HL-60/S4 (cell line): ENCODE measurements around the gene EEA1.

Source experiments
- in situ Hi-C: fragments of 300-500 bp; cut with MboI; formaldehyde crosslinking; loops from 2 replicates; pipeline ENCODE4 v1.14.3; 2022; ENCODE audit warnings: low sequenced_read_pairs

EEA1 gene

GRCh38 chr12:92939116-92939515, 10.0 kb upstream of the EEA1 start:
- in situ Hi-C loops = no loop called here

GRCh38 chr12:92938638-92939037, 9.5 kb upstream of the EEA1 start:
- in situ Hi-C loops = no loop called here

GRCh38 chr12:92938018-92938417, 8.9 kb upstream of the EEA1 start:
- in situ Hi-C loops = no loop called here

- in situ Hi-C loops = no loop called here
Observed at GRCh38 chr12:92933606-92934005, 4.5 kb upstream of the EEA1 start.

DNA sequence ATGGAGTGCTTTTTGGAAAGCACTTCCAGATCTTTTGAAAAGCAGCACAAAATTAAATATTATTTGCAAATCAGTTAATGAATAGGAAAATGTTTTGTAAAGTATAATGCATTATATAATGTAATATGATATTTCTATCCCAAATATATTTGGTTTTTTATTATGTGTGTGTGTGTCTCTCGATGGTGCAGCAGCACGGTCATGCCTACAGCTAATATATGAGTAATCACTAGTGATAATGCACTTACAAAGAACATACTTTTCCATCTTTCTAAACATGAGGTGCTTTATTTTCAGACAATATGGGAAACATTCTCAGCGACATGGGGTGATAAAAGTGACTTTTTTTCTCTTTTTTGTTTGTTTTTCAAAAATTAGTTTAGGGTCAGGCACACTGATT, 1.3 kb upstream of the EEA1 start:
- in situ Hi-C loops = no loop called here

- in situ Hi-C loops = no loop called here
Observed at GRCh38 chr12:92929983-92930382, 888 bp upstream of the EEA1 start.

GRCh38 chr12:92928421-92928961, 604 bp downstream of the EEA1 start:
- in situ Hi-C loops = no loop called here

DNA sequence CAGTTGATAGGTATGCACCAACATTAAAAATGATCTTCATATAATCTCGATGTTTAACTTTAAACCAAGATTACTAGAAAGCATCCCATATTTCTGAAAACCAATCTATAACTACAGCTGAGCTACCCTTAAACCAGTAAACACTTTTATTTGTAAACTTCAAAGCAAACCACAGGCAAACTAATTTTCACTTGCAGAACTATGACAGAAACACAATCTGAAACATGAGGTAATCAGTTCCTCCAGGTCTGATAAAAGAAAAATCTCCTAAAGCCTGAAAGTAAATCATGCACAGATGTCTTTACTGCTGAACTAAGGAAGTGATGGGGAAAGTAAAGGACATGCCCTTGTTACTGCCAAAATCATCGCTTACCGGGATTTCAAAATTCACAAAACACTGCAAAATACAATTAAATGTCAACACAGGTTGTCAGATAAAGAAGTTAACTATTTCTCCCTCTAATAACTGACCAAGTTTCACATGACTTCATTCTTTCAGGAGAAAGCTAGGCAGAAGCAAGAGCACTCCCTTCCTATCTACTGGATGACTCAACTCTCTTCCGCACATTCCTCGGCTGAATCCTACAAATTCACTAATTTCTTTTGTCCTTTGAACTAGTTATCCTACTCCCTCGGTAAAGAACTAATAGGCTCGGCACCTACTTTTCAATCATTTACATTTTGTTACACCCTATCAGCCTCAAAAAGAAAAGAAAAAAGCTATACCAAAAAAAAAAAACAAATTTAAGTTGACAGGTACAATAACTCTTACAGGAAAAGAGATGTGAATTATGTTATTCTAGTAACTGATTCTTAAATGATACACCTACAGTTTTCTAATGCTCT, 1.4 kb downstream of the EEA1 start:
- in situ Hi-C loops = no loop called here

- in situ Hi-C loops = no loop called here
Observed at GRCh38 chr12:92927055-92927435, 2.0 kb downstream of the EEA1 start.

GRCh38 chr12:92926549-92926948, 2.5 kb downstream of the EEA1 start:
- in situ Hi-C loops = no loop called here

- in situ Hi-C loops = no loop called here
Observed at GRCh38 chr12:92921877-92922276, 7.2 kb downstream of the EEA1 start.

- in situ Hi-C loops = no loop called here
Observed at GRCh38 chr12:92915365-92915764, 13.7 kb downstream of the EEA1 start.

- in situ Hi-C loops = no loop called here
Observed at GRCh38 chr12:92914170-92914569, 14.9 kb downstream of the EEA1 start.

- in situ Hi-C loops = no loop called here
Observed at GRCh38 chr12:92912672-92913071, 16.4 kb downstream of the EEA1 start.

DNA sequence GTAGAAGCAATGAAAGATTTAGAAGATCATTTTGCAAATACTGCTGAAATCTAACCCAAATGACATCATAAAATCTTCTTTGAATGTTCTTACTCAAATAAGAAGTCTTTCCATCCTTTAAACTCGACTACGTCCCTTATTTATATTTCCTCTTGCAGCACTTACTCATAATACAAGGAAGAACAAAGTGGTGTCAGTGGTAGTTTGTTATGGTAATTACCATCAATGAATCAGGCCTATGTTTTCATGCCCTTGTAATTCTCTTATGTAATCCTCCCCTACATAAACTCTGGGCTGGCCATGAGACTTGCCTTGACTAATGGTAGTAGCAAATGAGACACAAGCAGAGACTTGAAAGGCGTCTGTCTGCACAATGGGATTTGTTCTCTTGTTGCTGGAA, 17.0 kb downstream of the EEA1 start:
- in situ Hi-C loops = no loop called here

GRCh38 chr12:92911339-92911738, 17.8 kb downstream of the EEA1 start:
- in situ Hi-C loops = no loop called here

DNA sequence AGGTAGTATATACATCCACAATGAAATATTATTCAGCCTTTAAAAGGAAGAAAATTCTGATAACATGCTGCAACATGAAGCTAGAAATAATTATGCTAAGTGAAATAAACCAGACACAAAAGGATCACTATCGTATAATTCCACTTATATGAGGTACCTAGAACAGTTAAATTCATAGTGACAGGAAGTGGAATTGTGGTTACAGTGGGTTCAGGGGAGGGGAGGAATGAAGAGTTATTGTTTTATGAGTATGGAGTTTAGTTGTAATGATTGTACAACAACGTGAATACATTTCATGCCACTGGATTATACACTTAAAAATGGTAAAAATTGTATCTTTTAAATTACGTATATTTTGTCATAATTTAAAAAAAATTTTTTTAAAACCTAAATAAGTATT, 21.0 kb downstream of the EEA1 start:
- in situ Hi-C loops = no loop called here

- in situ Hi-C loops = no loop called here
Observed at GRCh38 chr12:92905811-92906554, 23.1 kb downstream of the EEA1 start.

DNA sequence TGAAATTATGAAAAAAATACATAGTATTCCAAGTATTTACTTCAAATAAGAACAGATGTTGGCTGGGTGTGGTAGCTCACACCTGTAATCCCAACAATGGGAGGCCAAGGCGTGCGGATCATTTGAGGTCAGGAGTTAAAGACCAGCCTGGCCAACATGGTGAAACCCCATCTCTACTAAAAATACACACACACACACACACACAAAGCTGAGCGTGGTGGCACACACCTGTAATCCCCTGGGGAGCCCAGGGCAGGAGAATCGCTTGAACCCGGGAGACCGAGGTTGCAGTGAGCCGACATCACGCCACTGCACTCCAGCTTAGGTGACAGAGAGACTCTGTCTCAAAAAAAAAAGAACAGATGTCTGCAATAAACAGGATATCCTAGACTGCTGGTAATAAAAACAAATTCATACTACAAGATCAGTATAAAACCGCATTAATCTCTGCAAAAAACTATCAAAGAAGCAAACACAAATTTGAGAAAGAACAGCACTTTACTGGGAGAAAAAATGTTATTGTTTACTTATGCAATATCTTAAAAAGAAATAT, 23.8 kb downstream of the EEA1 start:
- in situ Hi-C loops = no loop called here

DNA sequence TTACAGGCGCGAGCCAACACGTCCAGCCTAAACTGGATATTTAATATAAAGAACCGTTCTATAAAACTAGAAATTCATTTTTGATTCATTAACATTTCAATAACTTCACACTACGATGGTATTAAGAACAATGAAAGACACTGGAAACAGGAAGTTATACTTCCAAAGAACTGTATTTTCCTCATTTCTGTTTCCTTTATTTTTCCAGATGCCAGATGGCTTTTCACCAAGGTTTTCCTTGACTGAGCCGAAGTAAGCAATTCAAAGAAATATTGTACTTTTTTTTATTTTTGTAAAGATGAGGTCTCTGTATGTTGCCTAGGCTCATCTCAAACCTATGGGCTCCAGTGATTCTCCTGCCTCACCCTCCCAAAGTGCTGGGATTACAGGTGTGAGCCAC, 28.2 kb downstream of the EEA1 start:
- in situ Hi-C loops = no loop called here

- in situ Hi-C loops = no loop called here
Observed at GRCh38 chr12:92899386-92900001, 29.6 kb downstream of the EEA1 start.
